HG03175 (cell line): ENCODE data around the gene RBM7.

ENCODE experiments used
- ATAC-seq: cut with Tn5 transposase; IDR thresholded peaks from one replicate; pipeline ENCODE4 v1.9.1; 2021; ENCODE audit warnings: mild to moderate bottlenecking, moderate library complexity; ENCODE audit not compliant: unreplicated experiment

Gene RBM7

DNA sequence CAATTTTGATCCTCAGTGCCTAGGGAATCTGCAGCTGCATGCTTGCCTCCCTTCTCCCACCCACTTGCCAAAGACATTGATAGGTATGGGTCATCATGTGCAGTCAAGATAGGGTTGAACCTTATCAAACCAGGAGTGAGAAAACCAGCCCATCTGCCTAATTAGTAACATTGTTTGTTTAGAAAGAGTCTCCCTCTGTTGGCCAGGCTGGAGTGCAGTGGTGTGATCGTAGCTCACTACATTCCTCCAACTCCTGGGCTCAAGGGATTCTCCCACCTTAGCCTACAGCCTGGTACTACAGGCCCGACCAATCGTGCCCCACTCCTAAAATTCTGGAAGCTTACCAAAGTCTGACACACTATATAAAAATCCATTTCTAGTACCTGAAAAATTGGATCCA, 4.7 kb upstream of the RBM7 start:
- ATAC-seq = no peak

DNA sequence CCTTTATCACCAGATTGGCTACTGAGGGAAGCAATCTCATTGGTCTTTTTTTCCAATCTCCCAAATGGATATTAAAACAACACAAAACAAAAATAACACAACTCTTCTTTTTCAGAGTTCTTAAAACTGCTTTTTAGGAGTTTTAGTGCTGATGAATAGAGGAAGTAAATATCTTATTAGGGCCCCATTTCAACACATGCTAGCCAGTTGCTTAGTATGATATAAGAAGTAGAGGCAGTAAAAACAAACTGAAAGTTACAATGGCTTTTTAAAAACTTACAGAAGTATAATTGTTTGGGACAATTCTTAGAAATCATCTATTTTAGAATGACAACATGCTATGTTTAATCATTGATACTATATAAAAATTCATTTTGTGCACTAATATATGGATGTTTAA, 3.5 kb upstream of the RBM7 start:
- ATAC-seq = no peak

DNA sequence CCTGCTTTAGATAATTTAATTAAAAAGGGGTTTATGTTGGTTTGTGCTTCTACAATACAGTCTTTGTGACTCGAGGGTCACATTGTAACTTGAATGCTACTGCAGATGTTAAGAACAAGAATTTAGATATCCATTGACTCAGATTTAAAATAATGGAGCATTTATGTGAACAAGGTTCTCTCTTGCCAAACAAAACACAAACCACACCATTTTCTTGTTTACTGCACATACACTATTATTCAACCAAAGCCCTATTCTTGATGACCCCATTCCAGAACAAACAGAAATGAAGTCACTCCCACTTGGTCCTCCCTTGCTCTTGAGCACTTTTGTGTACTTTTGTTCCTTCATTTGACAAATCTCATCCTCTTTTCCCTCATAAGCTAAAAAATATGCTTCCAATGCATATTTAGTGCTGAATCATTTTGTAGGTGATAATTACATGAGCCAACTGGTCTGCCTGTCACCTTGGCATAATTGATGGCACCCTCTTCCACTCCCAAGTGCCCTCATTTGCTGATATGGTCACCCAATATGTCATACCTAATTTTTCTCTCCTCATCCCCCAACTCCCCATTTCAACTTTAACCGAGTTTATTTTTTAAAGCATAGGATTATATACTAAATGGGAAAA, 3.0 kb upstream of the RBM7 start:
- no peak for ATAC-seq

DNA sequence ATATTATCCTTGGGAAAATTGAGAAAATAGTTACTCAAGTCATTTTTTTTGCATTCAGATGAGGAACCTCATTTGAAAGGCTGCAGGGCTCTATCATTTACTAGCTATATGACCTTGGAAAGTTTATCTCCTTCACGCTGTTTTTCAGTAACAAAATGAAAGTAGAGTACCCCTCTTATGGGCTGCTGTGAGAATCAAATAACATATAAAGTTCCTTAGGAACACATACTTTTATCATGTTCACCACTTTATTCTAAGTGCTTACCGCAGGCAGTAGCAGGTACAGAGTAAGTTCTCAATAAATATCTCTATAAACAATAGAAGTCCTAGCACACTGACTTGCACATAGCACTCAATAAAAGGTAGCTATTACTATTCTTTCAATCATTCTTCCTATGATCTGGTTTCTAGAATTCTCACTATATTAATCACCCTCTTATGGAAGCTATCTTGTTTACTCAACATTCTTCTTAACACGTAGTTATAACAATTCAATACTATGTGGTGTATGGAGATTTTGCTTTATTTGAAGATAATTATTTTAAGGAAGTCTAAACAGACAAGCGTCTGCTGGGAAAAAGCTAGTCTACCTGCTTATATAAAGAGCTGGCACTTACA, 2.1 kb upstream of the RBM7 start:
- no peak for ATAC-seq

DNA sequence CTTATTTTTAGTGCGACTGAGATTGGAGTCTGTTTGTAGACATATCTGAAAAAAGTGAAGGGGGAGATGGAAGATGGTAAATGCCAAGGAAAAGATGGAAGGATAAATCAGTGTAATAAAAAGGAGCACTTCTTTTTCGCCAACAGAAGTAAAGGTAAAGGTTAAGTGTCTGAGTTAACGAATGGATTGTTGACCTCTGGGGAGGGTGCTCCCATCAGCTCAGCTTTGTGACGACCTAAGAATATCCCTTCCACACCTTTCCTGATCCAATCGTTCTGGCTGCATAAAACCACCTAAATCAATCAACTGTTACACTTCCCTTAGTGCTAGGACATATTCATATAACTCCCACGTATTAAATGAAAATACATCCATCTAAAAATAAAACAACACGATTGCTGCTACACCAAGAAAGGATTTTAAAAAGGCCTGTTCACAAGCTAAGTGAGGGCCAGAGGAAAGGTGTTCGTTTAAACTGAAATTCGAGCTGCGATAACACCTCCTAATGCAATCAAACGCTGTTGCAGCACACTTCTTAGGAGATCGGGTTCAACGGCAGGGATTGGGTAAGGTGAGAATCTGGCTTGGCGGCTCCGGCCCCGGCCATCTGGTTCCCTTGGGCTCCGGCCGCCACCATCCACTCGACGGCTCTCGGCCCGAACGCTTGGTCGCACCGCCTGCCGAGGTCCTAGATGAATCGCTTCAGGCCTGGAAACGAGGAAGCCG, 813 bp upstream of the RBM7 start:
- peak; percentile 23 for ATAC-seq

DNA sequence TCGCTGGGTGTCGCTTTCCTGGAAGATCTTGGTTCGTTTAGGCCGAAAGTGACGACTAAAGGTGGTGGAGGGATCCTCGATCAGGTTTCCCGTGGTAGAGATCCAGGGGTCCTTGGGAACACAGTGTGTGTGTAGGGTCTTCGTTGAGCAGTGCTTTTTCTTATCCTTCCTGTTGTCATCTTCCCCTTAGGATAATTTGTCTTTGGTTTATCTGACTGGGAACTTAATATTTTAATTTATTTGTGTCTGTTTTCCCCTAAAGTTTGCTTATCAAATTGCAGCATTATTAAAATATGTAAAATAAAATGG, 403 bp downstream of the RBM7 start:
- ATAC-seq = no peak

DNA sequence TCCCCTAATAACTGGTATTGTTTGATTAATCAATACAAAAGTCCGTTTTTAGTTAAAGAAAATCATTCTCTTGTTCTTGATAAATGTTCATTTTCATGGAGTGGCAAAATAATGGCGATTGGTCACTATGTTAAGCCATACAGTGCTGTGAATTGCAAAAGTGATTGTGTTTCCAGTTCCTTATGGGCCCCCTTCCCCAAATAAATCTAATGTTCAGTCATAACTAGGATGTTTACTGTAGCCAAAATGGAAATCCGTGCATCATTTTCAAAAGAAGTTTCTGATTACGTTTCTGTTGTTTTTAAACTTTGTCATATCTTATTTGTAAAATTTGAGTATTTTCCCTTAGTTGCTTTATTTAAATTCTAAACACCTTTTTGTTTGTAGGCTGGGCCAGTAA, 845 bp downstream of the RBM7 start:
- ATAC-seq = no peak

DNA sequence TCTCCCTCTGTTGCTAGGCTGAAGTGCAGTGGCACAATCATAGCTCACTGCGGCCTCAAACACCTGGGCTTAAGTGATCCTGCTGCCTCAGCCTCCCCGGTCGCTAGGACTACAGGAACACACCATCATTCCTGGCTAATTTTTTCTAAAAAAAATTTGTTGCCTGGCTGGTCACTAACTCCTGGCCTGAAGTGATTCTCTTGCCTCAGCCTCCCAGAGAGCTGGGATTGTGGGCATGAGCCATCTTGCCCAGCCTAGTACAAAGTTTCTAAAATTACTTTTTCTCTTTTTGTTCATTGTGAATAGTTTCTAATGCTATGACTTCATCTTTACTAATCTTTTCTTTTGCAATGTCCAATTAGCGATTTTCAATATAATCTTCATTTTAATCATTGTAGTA, 12.5 kb downstream of the RBM7 start:
- no peak for ATAC-seq

DNA sequence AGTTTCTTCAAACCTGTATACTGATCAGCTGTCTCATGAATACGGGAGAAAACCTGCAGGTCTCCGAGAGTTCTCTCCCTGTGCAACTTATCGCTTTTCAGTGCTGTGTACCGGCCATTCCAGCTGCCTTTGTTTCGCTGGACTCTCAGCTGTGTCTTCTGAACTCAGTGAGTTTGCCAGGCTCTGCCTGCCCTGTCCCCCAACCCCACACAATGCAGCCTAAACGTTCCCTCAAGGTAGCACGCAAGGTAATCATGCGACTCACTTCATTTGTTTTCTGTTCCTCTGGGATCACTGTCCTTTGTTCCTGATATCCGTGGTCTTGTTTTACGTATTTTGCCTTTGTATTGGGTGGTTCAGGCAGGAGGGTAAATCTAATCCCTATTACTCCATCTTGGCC, 13.5 kb downstream of the RBM7 start:
- ATAC-seq = no peak

DNA sequence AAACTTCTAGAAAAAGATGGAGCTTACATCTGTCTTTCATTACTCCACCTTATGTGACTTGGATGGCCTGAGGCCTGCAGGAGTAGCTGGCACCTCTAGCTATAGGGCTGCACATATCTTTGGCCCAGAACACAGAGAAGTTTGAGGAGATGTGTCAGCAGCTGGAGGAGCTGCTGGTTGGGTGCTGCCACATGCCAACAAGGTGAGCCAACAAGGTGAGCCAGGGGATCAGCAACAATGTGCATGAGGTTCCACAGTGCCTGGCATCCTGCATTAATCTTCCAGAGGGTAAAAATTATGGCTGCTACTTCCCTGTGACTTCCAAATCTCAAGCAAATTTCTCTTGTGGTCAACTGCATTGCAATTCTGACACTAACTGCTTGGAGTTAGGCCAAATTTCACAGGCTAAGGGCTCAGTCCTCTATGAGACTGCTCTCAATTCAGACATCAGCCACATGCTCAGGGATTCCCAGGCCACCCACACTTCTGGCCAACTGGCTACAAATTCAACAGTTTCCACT, 16.0 kb downstream of the RBM7 start:
- ATAC-seq = no peak

DNA sequence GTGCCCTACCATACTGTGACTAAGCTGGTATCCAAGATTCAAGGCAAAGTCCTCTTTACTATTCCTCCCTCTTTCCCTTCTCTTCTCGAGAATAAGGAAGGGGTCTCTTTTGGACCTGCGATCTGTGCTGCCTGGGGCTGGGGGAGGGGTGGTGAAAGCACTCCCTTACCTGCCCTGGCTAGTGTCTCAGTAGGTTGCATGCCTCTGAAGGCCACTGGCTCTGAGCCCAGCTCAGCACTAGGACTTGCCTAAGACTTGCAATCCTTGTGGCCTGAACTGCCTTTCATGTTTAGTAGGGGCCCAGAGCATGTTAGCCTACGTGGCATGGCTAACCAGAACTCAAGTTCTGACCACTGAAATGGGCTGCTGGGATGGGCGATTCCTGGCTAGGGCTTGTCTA, 25.8 kb downstream of the RBM7 start:
- ATAC-seq = no peak

DNA sequence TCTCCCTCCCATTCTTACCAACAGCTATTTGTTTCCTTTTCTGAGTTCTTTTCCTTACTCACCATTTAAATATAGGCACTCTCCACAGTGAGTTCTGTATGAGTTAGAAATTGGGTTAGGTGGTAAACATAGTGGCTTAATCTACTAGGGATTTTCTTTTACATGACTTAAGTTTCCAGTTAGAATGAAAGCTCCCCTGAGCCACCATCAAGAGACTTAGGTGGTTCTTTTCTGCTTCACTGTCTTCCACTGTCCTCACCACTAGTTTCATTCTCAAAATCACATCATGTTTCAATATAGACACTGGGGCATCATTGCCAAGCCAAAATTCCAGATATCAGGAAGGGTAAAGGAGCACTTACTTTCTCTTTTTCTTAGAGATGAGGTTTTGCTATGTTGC, 29.8 kb downstream of the RBM7 start:
- ATAC-seq = no peak

DNA sequence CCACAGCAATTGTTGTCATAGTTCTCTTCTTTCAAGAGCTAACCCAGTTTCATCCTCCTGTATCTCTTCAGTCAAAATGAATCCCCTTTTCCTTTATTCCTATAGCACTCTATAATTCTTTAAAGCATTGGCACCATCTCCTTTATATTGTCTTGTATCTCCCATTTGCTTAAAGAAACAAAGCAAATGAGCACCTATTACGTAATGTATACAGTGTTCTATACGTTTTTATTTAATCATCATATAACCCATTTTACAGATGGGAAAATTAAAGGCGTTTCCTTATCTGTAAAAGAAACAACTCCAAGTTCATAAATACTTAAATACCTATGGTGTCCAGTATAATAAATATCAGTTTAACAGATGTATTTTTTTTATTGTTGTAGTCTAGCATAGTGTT, 32.4 kb downstream of the RBM7 start:
- ATAC-seq = no peak

DNA sequence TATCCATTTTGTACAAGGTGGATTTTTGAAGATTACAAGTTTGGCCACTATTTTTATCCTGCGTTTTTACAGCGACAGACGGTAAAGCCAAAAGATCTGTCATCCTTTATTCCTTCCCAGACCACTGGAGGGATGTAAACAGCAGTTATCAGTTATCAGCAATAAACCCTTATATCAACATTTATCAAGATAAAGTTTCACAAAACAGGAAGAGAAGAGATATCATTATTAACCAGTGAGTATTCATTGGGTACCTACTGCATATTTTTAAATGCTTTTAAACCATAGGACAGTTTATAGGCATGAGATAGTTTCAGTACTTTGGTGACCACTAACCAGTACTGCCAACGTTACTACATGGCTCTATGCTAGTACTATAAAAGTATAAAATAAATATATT, 32.9 kb downstream of the RBM7 start:
- ATAC-seq = no peak

DNA sequence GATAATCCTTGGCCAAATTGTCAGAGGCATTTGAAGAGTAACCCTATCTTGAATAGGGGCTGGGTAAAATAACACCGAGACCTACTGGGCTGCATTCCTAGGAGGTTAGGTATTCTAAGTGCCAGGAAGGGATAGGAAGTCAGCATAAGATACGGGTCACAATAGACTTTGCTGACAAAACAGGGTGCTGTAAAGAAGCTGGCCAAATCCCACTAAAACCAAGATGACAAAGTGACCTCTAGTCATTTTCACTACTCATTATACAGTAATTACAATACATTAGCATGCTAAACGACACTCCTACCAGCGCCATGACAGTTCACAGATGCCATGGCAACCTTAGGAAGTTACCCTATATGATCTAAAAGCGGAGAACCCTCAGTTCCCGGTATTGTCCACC, 37.8 kb downstream of the RBM7 start:
- ATAC-seq = no peak

DNA sequence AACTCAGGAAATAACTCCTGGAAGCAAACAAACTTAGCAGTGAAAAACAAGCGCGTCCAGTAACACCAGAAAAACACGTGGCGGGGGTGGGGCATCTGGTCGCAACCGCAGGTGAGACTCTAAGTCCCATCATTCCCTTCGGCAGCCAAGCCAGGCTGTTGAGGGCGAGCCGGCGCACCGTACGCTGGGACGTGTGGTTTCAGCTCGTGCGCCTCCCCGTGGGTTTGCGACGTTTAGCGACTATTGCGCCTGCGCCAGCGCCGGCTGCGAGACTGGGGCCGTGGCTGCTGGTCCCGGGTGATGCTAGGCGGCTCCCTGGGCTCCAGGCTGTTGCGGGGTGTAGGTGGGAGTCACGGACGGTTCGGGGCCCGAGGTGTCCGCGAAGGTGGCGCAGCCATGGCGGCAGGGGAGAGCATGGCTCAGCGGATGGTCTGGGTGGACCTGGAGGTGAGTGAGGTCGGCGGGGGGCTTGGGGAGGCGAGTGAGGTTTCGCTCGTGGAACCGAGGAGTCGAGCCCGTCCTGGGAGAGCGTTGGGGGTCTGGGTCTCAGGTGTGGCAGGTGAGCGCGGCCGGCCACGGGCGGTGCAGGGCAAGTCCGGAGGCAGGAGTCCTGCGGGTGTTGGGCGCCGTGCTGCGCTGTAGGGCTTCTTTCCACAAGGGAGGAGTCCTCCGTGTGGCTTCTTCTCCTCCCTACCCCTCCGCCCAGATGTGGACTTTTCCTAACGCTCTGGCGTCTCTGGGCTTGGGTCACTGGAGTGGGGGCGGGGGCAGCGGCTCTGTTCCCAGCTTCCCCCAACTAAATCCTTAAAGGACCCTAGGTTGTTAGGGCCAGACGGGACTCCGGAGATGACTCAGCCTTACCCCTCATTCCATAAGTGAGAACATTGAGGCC, 39.0 kb downstream of the RBM7 start, which contains the start of gene REXO2:
Gene REXO2 (plus strand): TSS at position 239 of the 892 bp plus-strand sequence. CDS start 62 bp downstream, at position 301.
- peak; percentile 99 for ATAC-seq

DNA sequence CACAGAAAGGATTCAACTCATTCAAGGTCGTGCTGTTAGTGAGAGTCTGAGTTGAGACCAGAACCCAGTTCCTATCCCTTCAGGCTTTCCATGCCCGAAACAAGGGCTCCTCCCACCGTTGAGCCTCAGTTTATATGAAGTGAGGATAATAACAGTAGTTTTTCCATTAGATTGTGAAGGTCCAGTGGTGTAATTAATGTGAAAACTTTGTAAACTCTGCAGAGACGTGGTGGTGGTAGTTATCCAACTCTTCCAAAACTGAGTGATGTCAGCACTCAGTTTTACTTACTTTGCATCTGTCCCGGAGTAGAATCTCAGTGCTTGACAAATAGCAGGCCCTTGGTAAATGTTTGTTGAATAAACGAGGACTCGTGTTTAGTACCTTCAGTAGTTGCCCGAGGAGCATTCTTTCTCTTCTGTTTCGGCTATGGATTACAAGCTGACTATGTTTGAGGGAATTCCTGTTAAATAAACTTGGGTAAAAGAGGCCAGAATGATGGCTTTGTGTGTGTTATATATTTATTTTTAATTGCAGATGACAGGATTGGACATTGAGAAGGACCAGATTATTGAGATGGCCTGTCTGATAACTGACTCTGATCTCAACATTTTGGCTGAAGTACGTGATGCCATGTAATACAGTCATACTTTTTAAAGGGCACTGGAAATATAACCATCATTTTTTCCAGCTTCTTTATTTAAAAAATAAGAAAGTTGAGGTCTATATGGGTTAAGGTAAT, 39.8 kb downstream of the RBM7 start:
- ATAC-seq = no peak

DNA sequence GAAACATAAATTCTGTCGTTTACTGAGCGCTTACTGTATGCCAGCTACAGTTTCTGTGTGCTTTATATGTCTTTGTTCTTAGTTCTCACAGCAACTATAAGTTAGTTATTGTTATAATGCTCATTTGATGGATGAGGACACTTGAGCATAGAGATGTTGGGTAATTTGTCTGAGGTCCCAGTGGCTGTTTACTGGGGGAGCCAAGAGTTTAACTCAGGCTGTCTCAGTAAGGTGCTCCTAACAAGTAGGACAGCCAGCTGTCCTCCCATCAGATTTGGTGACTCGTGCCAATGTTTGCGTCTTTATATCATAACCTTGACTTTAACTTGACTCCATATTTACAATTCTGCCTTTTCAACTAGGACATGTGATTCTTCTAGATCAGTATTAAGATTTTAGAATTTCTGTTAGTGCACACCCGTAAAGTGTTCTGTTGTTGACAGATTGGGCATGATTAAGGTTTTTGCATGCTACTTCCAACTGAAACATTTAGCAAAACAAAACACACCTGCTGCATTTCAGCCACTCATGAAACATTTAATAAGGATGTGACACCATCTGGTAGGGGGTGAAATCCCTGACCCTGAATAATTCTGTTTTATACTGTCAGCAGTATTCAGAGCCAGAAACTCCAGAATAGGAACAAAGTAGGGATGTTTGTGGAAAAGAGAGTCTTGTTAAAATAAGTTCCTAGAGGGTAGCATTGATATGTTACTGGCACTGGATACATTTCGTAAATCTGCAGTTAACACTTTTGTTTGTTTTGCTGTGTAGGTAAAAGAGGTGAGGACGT, 40.7 kb downstream of the RBM7 start:
- no peak for ATAC-seq

DNA sequence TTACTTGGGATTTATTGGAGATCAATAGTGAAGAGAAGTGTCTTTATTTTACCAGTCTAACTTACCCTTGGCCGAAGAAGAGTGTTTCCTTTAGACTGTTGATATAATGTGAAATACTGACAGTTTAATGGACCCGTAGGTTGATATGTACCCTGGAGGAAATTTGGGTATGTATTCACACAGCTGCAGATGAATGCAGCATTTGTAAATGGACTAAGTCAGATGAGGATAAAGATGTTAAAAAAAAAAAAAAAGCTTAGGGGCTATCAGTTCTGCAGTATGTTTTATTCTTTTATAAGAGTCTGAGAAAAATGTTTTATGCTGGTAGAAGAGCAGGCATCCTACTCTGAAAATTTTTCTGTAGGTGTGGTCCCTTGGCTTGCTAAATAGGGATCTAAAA, 41.5 kb downstream of the RBM7 start:
- no peak for ATAC-seq

DNA sequence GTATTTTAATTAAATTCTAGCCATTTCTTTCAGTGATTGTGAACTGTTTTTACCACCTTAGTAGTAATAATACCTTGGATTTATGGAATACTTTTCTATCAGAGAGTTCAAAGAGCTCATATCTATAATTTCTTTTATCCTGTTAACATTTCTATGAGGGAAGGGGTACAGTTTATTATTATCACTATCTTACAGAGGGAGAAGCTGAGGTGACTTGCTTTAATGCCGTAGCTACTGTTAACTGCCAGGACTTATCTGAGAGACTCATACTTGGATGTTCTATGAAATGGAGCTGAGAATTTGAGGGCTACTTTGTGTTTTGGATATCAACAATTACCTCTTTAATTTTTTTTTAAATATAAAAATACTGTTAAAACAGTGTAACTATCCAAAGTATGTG, 42.1 kb downstream of the RBM7 start:
- no peak for ATAC-seq
